ENCODE data around the gene CA9. TPM values are rescaled to one million over a fixed set of nuclear protein-coding genes. Genes with fewer than 3 reads are reported as not detected.

CA9 gene
- total RNA-seq, 1 experiment from 2014 or later = 0.40 TPM

- Histone ChIP-seq H3K36me3 (peaks cover 97% of the 10 kb centered on the region), H3K9me3 (no peaks in the 10 kb centered on the region), H3K4me3 (no peak overlapping the region), H3K27me3 (no peaks in the 10 kb centered on the region)
- DNase-seq = no peak
These were observed 41.0 kb downstream of the CA9 start for GRCh38 chr9:35714579-35715252.

- Histone ChIP-seq H3K4me3 (no peak overlapping the region), H3K9me3 (no peaks in the 10 kb centered on the region), H3K27me3 (no peaks in the 10 kb centered on the region), H3K36me3 (peaks cover 100% of the 10 kb centered on the region)
- peak; percentile 62 for DNase-seq
These were observed 42.5 kb downstream of the CA9 start for GRCh38 chr9:35716230-35716629.

GRCh38 chr9:35717132-35717870 is 43.6 kb downstream of the CA9 start:
- no peaks in the 10 kb centered on the region for H3K9me3 ChIP-seq
- no peak overlapping the region for H3K4me3 ChIP-seq
- peaks cover 100% of the 10 kb centered on the region for H3K36me3 ChIP-seq
- no peak for DNase-seq
- H3K27me3 ChIP-seq = no peaks in the 10 kb centered on the region

GRCh38 chr9:35718721-35719511 is 45.2 kb downstream of the CA9 start:
- H3K36me3 ChIP-seq = peaks cover 100% of the 10 kb centered on the region
- H3K27me3 ChIP-seq = no peaks in the 10 kb centered on the region
- no peak overlapping the region for H3K4me3 ChIP-seq
- H3K9me3 ChIP-seq = no peaks in the 10 kb centered on the region
- no peak for DNase-seq

GRCh38 chr9:35719546-35719945 is 45.8 kb downstream of the CA9 start:
- H3K36me3 ChIP-seq = peaks cover 100% of the 10 kb centered on the region
- no peaks in the 10 kb centered on the region for H3K27me3 ChIP-seq
- DNase-seq = no peak
- H3K9me3 ChIP-seq = no peaks in the 10 kb centered on the region
- H3K4me3 ChIP-seq = no peak overlapping the region

- no peaks in the 10 kb centered on the region for H3K27me3 ChIP-seq
- no peak overlapping the region for H3K4me3 ChIP-seq
- peaks cover 100% of the 10 kb centered on the region for H3K36me3 ChIP-seq
- no peaks in the 10 kb centered on the region for H3K9me3 ChIP-seq
- DNase-seq = no peak
These were observed 49.7 kb downstream of the CA9 start for GRCh38 chr9:35723426-35723825.

GRCh38 chr9:35723908-35724307 is 50.2 kb downstream of the CA9 start:
- H3K36me3 ChIP-seq = peaks cover 100% of the 10 kb centered on the region
- H3K4me3 ChIP-seq = no peak overlapping the region
- H3K27me3 ChIP-seq = no peaks in the 10 kb centered on the region
- H3K9me3 ChIP-seq = no peaks in the 10 kb centered on the region
- DNase-seq = no peak

GRCh38 chr9:35725362-35725761 is 51.6 kb downstream of the CA9 start:
- no peak for DNase-seq
- no peak overlapping the region for H3K4me3 ChIP-seq
- H3K36me3 ChIP-seq = peaks cover 98% of the 10 kb centered on the region
- H3K27me3 ChIP-seq = no peaks in the 10 kb centered on the region
- H3K9me3 ChIP-seq = no peaks in the 10 kb centered on the region

- H3K36me3 ChIP-seq = peaks cover 96% of the 10 kb centered on the region
- H3K27me3 ChIP-seq = no peaks in the 10 kb centered on the region
- DNase-seq = peak; percentile 51
- no peak overlapping the region for H3K4me3 ChIP-seq
- no peaks in the 10 kb centered on the region for H3K9me3 ChIP-seq
These were observed 53.2 kb downstream of the CA9 start for GRCh38 chr9:35726931-35727330.

GRCh38 chr9:35727676-35728040 is 53.9 kb downstream of the CA9 start:
- no peak for DNase-seq
- H3K27me3 ChIP-seq = no peaks in the 10 kb centered on the region
- peaks cover 89% of the 10 kb centered on the region for H3K36me3 ChIP-seq
- peak overlapping the region; percentile 72 for H3K4me3 ChIP-seq
- H3K9me3 ChIP-seq = no peaks in the 10 kb centered on the region

GRCh38 chr9:35728041-35728971 is 54.6 kb downstream of the CA9 start:
- Histone ChIP-seq H3K36me3 (peaks cover 83% of the 10 kb centered on the region), H3K4me3 (peak overlapping the region; percentile 72), H3K9me3 (no peaks in the 10 kb centered on the region), H3K27me3 (no peaks in the 10 kb centered on the region)
- peak; percentile 95 for DNase-seq

GRCh38 chr9:35729101-35729500 is 55.4 kb downstream of the CA9 start:
- no peak for DNase-seq
- H3K36me3 ChIP-seq = peaks cover 83% of the 10 kb centered on the region

GRCh38 chr9:35729700-35730485 is 56.2 kb downstream of the CA9 start:
- DNase-seq = peak; percentile 80
- H3K9me3 ChIP-seq = no peaks in the 10 kb centered on the region
- peak overlapping the region; percentile 72 for H3K4me3 ChIP-seq
- no peaks in the 10 kb centered on the region for H3K27me3 ChIP-seq
- peaks cover 83% of the 10 kb centered on the region for H3K36me3 ChIP-seq

More at GRCh38 chr9:35729101-35729500, 55.4 kb downstream of the CA9 start:
- Histone ChIP-seq H3K9me3 (no peaks in the 10 kb centered on the region), H3K27me3 (no peaks in the 10 kb centered on the region), H3K4me3 (peak overlapping the region; percentile 72)

GRCh38 chr9:35730486-35730854 is 56.7 kb downstream of the CA9 start:
- no peaks in the 10 kb centered on the region for H3K27me3 ChIP-seq
- no peak for DNase-seq
- H3K4me3 ChIP-seq = peak overlapping the region; percentile 72
- peaks cover 83% of the 10 kb centered on the region for H3K36me3 ChIP-seq
- H3K9me3 ChIP-seq = no peaks in the 10 kb centered on the region

Measured in MG63 (cell line).